Posterior vena cava (tissue), 2 donors: ENCODE measurements around the gene HERPUD2. TPM values are rescaled to one million over a fixed set of nuclear protein-coding genes. Genes with fewer than 3 reads are reported as not detected.
"Not testable (repeated sequence)": the region's sequence is repeated elsewhere in the genome, so short reads cannot be mapped to it uniquely, and the experiment has no call there.

Experiments used
- DNase-seq: peaks from one replicate; pipeline ENCODE4 v3.0.0-alpha.2; 2020; ENCODE audit warnings: low spot score
- intact Hi-C, 2 donors: fragments of 100-400 bp; cut with DNase I; formaldehyde crosslinking; loops; one replicate each; pipeline versions ENCODE4 v1.14.1 to v1.14.2; 2022 to 2023
- total RNA-seq, 2 donors: library from RNA; stranded (reverse); fragmentation: NEBNext Ultra II Directional; extraction: Animal tissue kit (Norgen Biotek cat#: 25700); gene quantifications; one replicate each; pipeline ENCODE4 v1.2.1, GENCODE V29; 2021
- donor health status: DM: yes; HTN: yes; CAD: no.
- donor health status: DM: yes; HTN: yes; CAD: no.

The HERPUD2 gene
- total RNA-seq, 2 donors from 2014 or later = 21.1 to 22.4 TPM

DNA sequence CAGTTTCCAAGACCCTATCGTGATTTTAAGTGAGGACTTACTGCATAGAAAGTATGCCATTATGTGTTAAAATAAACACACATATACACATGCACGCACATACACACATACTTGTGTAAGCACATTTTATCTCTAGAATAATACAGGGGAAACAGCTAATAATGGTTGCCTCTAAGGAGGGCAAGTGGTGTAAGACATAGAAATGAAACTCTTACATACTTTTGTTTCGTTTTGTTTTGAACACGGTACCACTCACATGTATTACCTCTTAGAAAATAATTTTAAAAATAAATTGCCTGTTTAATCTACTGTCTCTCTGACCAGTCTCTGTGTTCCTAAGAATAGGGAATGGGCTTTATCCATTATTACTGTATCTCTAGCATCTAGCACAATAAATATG lies 49.2 kb downstream of the HERPUD2 start:
- intact Hi-C loops = no loop called here

DNA sequence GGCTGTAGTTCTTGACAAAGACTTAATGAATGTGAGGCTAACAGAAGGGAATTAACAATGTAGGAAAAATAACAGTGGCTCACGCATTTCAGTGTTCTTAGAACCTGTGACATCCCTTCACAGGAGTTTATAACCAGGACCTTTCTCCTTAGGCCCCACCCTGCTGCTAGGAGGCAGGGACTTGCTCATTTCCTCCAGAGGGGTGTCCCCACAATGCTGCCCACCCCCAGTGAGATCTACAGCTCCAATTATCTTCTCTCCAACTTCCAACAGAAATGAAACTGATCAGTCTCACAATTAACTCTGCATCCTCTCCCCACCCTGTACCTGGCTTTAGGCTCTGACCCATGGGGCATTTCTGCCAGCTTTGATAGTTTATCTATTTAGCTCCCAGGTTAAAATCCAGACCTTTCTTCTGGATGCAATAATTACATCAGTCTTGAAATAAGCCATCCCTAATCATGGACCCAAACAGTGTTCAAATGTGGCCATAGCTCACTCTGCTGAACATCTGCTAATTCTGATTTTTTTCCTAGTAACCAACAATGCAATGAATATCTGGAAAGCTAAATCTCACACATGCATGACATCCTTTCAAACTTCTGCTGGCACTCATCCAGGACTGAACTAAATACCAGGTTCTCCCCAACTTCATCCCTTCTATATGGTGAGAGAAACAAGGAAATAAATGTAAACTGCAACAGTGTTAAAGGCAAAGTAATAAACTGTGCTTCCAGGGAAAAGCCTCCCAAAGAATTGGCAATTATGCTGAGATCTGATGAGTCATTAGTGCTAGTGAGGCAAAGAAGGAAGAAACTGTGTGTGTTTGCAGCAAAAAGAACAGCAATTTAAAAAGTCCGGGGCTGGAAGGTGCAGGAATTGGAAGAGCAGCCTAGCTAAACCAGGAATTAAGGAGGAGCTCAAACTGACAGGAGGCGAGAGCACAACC lies 64.6 kb downstream of the HERPUD2 start:
- intact Hi-C loops = no loop called here
- no peak for DNase-seq

More for the DNA sequence above, 49.2 kb downstream of the HERPUD2 start:
- no peak for DNase-seq

DNA sequence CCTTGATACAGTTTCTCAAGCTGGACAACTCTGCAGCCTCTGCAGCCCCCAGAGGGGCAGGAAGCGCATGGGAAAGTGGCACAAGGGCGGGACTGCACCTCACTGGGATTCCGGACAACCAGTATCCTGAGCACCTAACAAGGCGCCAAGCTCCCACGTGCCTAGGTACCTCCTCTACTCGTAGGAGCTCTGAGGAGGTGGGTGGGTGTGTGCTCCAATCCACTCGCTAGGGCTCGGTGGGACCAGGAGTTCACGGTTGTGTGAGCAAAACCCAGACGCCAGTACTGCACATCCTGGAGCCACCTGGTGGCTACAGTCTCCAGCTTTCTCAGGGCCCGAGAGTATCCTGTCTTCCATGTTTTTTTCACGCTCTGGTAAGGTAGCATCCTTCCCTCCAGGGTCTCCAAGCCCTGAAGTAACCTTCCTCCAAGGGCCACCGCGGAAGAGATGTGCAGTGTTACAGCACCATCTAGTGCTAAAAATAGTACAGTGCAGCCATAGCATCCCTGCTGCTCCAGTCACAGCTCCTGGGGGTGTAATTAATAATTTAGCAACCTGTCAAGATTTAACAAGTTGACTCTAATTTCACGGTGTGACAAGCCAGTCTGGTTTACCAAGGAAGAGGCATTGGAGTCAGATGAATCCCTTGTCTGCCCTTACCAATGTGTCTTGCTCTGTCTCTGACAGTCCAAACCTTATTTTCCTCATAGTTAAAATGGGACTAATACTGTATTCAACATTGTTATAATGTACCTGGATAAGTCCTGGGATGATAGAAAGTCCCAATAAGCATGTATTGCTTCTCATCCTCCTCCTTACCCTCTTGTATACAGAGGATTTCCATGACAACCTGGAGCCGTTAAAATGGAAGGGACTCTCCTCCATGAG lies 70.4 kb downstream of the HERPUD2 start:
- no peak for DNase-seq
- intact Hi-C loops = no loop called here

DNA sequence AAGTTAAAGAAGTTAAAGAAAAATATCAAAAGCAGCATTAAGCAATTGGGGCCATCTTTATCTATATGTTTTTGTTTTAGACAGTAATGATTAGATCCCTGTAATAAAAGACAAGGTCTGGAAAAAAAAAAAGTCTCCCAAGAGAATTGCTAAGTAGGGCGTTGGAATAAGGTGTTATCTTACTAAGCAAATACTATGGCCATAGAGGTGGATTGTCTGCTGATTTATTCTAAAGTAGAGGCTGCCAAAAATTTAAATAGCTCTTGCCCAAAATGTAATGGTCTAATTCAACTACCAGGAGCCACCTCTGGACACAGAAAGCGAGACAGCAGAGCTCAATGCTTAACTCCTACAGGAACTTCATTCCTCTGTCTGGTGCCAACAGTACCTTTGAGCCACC lies 71.6 kb downstream of the HERPUD2 start:
- intact Hi-C loops = no loop called here
- no peak for DNase-seq

DNA sequence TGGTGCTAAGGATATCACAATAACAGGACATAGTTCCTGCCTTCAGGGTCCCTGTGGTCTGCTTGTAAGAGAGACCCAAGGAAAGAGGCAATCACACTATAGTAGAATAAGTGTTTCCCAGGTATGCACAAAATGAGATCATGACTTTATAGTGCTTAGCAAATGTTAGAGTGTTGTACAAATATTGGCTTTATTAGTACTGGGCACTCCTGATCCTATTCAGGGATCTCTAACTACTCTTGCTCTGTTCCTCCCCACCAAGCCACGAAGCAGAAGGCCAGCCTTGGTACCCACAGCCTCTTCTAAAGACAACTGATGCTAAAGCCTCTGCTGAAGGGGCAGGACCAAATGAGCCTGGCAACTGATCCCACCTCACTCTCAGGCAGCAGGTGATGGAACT lies 75.1 kb downstream of the HERPUD2 start:
- intact Hi-C loops = no loop called here

DNA sequence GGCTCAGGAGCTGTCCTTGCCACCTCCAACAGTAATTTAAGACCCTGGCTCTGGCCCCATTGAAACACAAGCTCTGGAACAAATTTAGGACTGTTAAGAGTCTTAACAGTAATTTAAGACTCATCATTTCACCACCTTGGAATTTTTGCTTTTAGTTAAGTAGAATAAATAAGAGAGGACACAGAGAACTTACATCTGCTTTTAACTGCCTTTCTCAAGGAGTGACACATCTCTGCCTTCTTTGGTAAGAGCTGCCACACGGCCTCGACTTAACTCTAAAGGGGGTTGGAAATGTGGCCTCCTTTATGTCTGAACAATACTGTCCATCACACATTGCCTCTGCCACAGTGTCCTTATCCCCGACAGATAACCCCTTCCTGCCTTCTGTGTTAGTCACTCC lies 77.9 kb downstream of the HERPUD2 start:
- DNase-seq = no peak
- intact Hi-C loops = no loop called here

More for the DNA sequence above, 75.1 kb downstream of the HERPUD2 start:
- DNase-seq = no peak

DNA sequence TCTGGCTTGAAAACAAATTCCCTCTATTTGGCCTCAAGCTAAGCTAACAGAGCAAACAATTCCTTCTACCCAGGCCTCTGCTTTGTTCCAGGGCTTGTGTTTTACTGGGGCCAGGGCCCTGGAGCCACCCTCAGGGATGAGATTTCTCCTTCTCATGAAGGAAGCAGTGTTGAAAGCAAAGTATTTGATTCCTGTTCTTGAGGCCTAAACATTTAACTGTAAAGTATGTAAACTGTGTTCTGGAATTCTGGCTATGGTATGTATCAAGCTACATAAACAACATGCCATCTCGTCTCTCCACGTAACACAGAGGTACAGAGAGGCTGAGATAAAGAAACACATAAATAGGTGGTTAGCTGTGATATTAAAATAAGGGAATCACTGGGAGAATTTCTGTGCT lies 81.8 kb downstream of the HERPUD2 start:
- DNase-seq = no peak
- intact Hi-C loops = no loop called here

DNA sequence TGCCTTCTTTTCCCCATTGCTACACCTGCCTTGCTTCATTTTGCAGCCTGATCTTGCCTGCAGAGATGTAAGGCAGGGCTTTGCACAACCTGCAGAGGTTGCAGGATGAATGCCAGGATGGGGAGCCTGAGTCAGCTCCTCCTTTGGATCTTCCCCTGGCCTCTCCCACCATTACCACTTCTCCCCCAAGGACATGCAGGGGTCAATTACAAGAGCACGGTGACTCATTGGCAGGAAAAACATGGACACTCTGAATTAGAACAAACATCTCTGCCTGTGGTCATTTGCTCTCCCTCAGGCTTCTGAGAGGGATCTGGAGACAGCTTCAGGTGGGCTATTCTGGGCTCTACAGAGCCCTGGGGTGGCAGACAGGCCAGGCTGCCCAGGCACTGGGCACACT lies 89.2 kb downstream of the HERPUD2 start:
- no peak for DNase-seq
- intact Hi-C loops = no loop called here

DNA sequence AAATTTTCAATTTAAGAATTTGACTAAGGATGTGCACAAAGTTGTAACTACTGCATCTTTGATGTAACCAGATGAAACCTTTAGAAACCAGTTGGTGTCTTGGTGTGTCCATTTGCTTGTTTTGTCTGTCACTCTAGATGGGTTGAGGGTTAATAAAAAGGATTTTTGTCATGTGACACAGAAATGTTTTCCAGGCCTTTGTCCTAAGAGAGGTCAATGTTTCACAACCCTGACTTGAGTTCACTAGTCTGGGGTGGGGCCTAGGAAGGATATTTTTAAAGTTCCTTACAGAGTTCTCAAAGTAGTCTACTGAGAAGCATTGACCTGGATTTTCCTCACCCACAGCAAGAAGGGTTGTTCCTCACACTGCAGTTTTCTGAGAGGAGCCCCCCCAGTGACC lies 90.3 kb downstream of the HERPUD2 start:
- intact Hi-C loops = no loop called here
- no peak for DNase-seq

DNA sequence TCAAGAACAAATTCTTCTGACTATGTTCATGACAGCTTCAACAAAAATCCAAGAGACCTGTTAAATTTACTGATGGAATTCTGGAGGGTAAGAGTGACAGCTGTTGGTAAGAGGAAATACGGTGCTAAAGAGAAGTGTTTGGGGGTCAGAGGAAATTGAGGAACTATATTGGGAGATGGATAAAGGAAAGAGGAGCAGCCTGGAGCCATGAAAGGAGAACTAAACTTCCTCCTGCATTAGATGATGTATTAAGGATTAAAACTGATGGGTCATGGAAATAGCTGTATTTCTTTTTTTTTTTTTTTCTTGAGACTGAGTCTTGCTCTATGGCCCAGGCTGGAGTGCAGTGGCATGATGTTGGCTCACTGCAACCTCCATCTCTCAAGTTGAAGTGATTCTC lies 95.3 kb downstream of the HERPUD2 start:
- intact Hi-C loops = no loop called here
- no peak for DNase-seq

DNA sequence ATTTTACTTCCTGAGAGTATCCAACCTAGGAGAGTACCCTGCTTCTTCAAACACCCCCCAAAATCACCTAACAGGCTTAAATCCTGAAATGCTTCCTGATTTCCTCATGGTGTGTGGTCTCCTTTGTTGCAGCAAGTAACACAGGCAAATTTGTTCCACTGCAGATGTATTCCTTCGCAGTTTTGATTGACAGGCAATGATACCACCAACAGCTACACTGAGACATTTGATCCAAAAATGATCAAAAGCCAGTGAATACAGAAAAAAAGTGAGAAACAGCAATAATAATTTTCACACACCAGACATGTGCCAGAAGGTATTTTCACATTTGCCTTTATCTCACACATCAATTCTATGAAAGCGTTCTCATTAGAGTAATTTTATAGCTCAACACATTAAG lies 95.9 kb downstream of the HERPUD2 start:
- intact Hi-C loops = no loop called here
- no peak for DNase-seq

DNA sequence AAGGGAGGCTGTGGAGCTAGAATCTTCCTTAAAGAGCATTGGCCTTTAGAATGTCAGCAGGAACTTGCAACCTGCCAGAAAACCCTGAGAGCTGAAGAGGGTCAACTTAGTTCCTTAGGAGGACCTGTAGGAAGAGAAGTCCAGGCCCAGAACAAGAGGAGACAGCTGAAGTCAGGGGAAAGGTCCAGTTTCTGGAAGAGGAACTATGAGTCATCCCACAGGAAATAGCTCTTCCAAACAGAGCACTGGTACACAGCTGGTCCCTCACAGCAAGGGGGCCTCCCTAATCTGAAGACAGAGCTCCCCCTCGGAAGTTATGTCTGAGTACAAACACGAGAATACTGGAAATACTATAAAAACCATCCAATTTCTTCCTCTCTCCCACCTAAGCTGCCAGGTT lies 98.9 kb downstream of the HERPUD2 start:
- intact Hi-C loops = no loop called here
- no peak for DNase-seq

DNA sequence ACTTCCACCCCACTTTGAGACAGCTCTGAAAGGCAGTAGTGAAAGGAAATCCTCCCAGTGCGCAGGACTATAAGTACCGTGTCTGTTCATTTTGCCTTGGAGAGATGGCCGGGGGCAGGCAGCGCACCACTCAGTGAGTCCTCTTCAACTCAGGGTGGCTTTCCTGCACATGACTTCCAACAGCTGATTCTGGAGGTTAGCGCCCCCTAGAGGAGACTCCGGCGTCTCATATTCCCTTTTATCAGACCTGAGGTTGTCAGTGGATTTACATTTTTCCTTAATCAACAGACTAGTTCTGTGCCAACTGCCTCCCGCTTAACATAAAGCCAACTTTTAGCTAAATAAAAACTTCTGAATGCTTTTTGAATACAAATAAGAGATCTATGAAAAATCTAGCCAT lies 101.0 kb downstream of the HERPUD2 start:
- intact Hi-C loops = no loop called here
- no peak for DNase-seq

DNA sequence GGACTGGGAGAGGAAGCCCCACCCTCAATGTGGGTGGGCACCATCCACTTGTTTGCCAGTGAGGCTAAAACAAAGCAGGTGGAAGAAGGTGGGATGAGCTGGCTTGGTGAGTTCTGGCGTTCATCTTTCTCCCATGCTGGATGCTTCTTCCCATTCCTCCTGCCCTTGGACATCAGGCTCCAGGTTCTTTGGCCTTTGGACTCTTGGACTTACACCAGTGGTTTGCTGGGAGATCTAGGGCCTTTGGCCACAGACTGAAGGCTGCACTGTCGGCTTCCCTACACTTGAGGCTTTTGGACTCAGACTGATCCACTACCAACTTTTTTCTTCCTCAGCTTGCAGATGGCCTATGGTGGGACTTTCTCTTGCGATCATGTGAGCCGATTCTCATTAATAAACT lies 106.3 kb downstream of the HERPUD2 start:
- intact Hi-C loops = no loop called here
- DNase-seq = no peak

DNA sequence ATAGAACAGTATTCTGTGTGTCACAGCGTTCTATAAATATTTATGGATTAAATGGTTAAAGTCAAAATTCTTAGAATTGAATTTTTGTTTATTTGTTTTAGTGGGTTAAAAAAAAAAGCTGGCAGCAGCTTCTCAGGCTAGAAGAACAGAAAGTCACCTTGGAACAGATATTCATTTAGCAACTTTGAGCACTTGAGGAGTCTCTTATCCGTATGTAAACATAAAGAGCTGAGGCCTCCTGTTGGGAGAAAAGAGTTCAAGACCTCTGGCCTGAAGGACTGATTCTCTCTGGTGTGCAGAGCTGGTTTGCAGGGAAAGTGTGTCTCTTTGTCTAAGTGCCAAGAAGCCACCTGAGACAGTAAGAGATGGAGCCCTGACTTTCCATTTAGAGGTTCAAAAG lies 109.9 kb downstream of the HERPUD2 start:
- intact Hi-C loops = no loop called here
- no peak for DNase-seq

DNA sequence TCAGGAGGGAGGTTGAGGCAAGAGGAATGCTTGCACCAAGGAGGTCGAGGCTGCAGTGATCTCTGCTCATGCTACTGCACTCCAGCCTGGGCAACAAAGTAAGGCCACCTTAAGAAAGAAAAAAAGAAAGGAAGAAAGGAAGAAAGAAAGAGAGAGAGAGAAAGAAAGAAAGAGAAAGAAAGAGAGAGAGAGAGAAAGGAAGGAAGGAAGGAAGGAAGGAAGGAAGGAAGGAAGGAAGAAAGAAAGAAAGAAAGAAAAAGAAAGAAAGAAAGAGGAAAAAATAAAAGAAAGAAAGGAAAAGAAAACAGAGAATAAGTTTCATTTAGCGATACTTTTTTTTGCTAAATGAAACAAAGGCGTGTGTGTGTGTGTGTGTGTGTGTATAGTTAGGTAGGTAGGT lies 110.4 kb downstream of the HERPUD2 start:
- DNase-seq, intact Hi-C loops: not testable (repeated sequence)
